HEK293T (cell line): Measurements from ENCODE around the gene GPRC5A.

ENCODE experiments used
- ARNT ChIP-seq: fragments of 450-650 bp; IDR thresholded peaks from 2 replicates; pipeline ENCODE4 v1.6.1; 2017; ENCODE audit warnings: mild to moderate bottlenecking
- BHLHE40 ChIP-seq: fragments of 450-650 bp; IDR thresholded peaks from 2 replicates; pipeline ENCODE4 v1.6.1; 2016; ENCODE audit warnings: mild to moderate bottlenecking, moderate library complexity, borderline replicate concordance
- CTBP1 ChIP-seq: fragments of 450-650 bp; IDR thresholded peaks from 2 replicates; pipeline ENCODE4 v1.6.1; 2016; ENCODE audit warnings: borderline replicate concordance
- FOXA1 ChIP-seq: fragments of 450-650 bp; IDR thresholded peaks from 2 replicates; pipeline ENCODE4 v1.6.1; 2016; ENCODE audit warnings: mild to moderate bottlenecking
- FOXK2 ChIP-seq: fragments of 450-650 bp; IDR thresholded peaks from 2 replicates; pipeline ENCODE4 v1.6.1; 2016; ENCODE audit warnings: mild to moderate bottlenecking
- FOXM1 ChIP-seq: fragments of 450-650 bp; IDR thresholded peaks from 2 replicates; pipeline ENCODE4 v1.6.1; 2017; ENCODE audit warnings: mild to moderate bottlenecking, borderline replicate concordance
- L3MBTL2 ChIP-seq: fragments of 450-650 bp; conservative IDR thresholded peaks from 2 replicates; pipeline ENCODE4 v1.6.1; 2016; ENCODE audit warnings: mild to moderate bottlenecking
- LEF1 ChIP-seq: fragments of 450-650 bp; IDR thresholded peaks from 2 replicates; pipeline ENCODE4 v1.6.1; 2017; ENCODE audit warnings: mild to moderate bottlenecking, borderline replicate concordance
- SP1 ChIP-seq: fragments of 450-650 bp; IDR thresholded peaks from 2 replicates; pipeline ENCODE4 v1.6.1; 2017
- SUZ12 ChIP-seq: fragments of 450-650 bp; IDR thresholded peaks from 2 replicates; pipeline ENCODE4 v1.6.1; 2016; ENCODE audit warnings: mild to moderate bottlenecking
- TARDBP ChIP-seq: fragments of 450-650 bp; IDR thresholded peaks from 2 replicates; pipeline ENCODE4 v1.6.1; 2016
- ZNF384 ChIP-seq: fragments of 450-650 bp; IDR thresholded peaks from 2 replicates; pipeline ENCODE4 v1.6.1; 2016
- TF ChIP-seq, protein P1 (sequence below): fragments of 450-650 bp; IDR thresholded peaks from 2 replicates; pipeline ENCODE4 v1.6.1; 2016

DNA sequence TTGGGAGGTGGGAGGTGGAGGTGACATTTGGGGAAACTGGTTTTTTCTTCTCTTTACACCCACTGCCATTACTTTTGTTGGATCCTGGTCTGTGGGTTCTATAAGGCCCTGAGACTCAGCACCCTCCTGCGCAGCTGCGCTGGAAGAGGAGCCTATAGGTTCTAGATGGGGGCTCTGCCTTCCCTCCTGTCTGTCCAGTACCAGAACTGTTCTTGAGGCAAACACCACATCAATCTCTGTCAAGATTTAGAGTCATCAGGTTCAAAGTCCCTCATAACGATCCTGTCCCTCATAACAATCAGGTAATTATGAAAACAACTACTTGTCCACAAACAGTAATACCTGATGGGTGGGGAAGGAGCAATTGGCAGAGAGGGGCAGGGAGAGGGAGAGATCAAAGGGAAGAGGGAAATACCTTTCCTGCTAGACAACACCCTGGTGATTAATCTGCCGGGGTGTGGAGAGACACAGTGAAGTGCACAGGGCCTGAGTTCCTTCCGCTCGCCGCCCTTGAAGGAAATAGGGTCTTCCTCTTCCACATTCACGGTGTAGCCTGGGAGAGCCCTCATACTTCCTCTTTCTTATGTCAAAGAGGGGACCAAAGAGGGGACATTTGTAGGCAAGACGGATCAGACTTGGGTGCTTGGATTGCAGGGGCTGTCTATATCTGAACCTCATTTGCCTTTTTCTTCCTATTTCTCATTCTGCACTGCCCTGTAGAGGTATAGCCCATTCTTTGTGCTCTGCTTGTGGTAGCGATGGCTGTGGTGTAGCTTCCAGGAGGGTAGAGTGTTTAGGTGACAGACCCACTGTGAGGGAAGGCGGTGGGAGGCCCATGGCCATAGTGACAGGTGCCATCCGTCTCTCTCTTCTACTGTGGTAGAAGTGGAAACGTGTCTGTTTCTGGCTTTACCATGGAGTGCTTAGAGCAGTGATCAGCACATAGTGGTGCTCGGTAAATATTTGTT, 12.6 kb downstream of the GPRC5A start:
- TF ChIP-seq SP1 (no peak), SUZ12 (no peak), FOXM1 (no peak), TARDBP (no peak), CTBP1 (no peak), BHLHE40 (no peak), ARNT (no peak), ZNF384 (no peak), FOXK2 (no peak), L3MBTL2 (no peak), LEF1 (no peak), FOXA1 (no peak)
- TF ChIP-seq, protein P1, sequence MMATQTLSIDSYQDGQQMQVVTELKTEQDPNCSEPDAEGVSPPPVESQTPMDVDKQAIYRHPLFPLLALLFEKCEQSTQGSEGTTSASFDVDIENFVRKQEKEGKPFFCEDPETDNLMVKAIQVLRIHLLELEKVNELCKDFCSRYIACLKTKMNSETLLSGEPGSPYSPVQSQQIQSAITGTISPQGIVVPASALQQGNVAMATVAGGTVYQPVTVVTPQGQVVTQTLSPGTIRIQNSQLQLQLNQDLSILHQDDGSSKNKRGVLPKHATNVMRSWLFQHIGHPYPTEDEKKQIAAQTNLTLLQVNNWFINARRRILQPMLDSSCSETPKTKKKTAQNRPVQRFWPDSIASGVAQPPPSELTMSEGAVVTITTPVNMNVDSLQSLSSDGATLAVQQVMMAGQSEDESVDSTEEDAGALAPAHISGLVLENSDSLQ = no peak
